ENCODE measurements around the gene SLC44A3.

Gene SLC44A3

DNA sequence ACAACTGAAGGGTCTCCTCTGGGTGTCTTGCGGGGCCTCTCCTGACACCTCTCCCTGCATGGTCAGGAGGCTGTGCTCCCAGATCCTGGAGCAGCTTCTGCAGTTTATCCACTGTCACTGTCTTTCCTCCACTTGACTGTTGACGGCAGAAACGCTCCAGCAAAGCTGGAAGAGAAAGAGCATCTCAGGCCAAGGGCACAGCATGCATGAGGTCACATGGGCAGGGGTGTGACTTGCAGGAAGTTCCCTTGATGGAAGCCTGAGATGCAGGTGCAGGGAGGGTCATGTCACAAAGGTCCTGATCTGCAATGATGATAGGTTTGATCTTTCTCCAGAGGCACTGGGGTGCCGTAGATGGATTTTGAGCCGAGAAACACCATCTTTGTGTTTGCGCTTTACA lies 23.3 kb downstream of the SLC44A3 start:
- no peaks in the 10 kb centered on the region for H3K79me2 ChIP-seq (ENCODE audit: low read length)
- H3K27me3 ChIP-seq (replicated peaks; ENCODE audit: insufficient read depth, low read length), result no peaks in the 10 kb centered on the region
- H3K27ac ChIP-seq (ENCODE audit: low read length), result no peak overlapping the region
- H3K4me1 ChIP-seq (ENCODE audit: low read length), result no peaks in the 10 kb centered on the region
- H3K36me3 ChIP-seq (replicated peaks; ENCODE audit: insufficient read depth, low read length), result no peaks in the 10 kb centered on the region
- H3F3A ChIP-seq (ENCODE audit: insufficient read depth, low read length), result no peaks in the 10 kb centered on the region
- no peak overlapping the region for H3K9ac ChIP-seq (ENCODE audit: low read length)
- DNase-seq, result no peak
- H3K9me2 ChIP-seq (replicated peaks; ENCODE audit: insufficient read depth, low read length), result no peaks in the 10 kb centered on the region
- no peak overlapping the region for H3K4me2 ChIP-seq (ENCODE audit: low read depth, low read length)
- H2AFZ ChIP-seq (ENCODE audit: low read length), result no peak overlapping the region
- H3K9me3 ChIP-seq (replicated peaks; ENCODE audit: insufficient read depth, low read length), result no peaks in the 10 kb centered on the region
- H3K4me3 ChIP-seq (ENCODE audit: low read length), result no peak overlapping the region
- H4K20me1 ChIP-seq (ENCODE audit: insufficient read depth, low read length), result no peaks in the 10 kb centered on the region
- TF ChIP-seq, protein P1, sequence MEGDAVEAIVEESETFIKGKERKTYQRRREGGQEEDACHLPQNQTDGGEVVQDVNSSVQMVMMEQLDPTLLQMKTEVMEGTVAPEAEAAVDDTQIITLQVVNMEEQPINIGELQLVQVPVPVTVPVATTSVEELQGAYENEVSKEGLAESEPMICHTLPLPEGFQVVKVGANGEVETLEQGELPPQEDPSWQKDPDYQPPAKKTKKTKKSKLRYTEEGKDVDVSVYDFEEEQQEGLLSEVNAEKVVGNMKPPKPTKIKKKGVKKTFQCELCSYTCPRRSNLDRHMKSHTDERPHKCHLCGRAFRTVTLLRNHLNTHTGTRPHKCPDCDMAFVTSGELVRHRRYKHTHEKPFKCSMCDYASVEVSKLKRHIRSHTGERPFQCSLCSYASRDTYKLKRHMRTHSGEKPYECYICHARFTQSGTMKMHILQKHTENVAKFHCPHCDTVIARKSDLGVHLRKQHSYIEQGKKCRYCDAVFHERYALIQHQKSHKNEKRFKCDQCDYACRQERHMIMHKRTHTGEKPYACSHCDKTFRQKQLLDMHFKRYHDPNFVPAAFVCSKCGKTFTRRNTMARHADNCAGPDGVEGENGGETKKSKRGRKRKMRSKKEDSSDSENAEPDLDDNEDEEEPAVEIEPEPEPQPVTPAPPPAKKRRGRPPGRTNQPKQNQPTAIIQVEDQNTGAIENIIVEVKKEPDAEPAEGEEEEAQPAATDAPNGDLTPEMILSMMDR (IDR thresholded peaks at IDR 0.05; ENCODE audit: low read length), result no peak
- TF ChIP-seq EZH2 (optimal IDR thresholded peaks at IDR 0.05; ENCODE audit: low read depth, low read length) (no peak), EZH2phosphoT487 (IDR thresholded peaks at IDR 0.05; ENCODE audit: low read length) (no peak)

DNA sequence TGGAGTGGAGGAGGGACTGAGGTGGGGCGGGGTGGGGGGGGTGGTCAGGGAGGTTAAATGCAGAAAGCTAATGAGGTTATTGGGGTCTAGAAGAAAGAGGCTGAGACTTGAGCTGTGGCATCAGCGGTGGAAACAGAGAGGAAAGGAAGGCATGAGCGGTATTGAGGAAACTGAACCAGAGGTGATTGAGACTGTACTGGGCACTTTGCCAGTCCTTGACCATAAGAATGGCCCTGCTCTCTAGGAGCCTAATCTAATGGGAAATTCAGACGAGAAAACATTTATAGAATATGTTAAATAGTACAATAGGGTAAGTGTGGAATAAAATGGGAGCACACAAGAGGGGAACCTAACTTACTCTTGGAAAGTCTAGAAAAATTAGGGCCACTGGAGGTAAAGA lies 23.7 kb downstream of the SLC44A3 start:
- no peak for DNase-seq
- H3K36me3 ChIP-seq (replicated peaks; ENCODE audit: insufficient read depth, low read length), result no peaks in the 10 kb centered on the region
- H3K4me1 ChIP-seq (ENCODE audit: low read length), result no peaks in the 10 kb centered on the region
- TF ChIP-seq, protein P1 (IDR thresholded peaks at IDR 0.05; ENCODE audit: low read length), result no peak
- TF ChIP-seq EZH2phosphoT487 (IDR thresholded peaks at IDR 0.05; ENCODE audit: low read length), result no peak
- no peak for TF ChIP-seq EZH2 (optimal IDR thresholded peaks at IDR 0.05; ENCODE audit: low read depth, low read length)
- no peak overlapping the region for H3K27ac ChIP-seq (ENCODE audit: low read length)
- no peaks in the 10 kb centered on the region for H3K9me3 ChIP-seq (replicated peaks; ENCODE audit: insufficient read depth, low read length)
- no peak overlapping the region for H3K4me2 ChIP-seq (ENCODE audit: low read depth, low read length)
- H3F3A ChIP-seq (ENCODE audit: insufficient read depth, low read length), result no peaks in the 10 kb centered on the region
- H4K20me1 ChIP-seq (ENCODE audit: insufficient read depth, low read length), result no peaks in the 10 kb centered on the region
- no peak overlapping the region for H2AFZ ChIP-seq (ENCODE audit: low read length)
- no peak overlapping the region for H3K4me3 ChIP-seq (ENCODE audit: low read length)
- no peaks in the 10 kb centered on the region for H3K9me2 ChIP-seq (replicated peaks; ENCODE audit: insufficient read depth, low read length)
- no peak overlapping the region for H3K9ac ChIP-seq (ENCODE audit: low read length)
- no peaks in the 10 kb centered on the region for H3K27me3 ChIP-seq (replicated peaks; ENCODE audit: insufficient read depth, low read length)
- no peaks in the 10 kb centered on the region for H3K79me2 ChIP-seq (ENCODE audit: low read length)

DNA sequence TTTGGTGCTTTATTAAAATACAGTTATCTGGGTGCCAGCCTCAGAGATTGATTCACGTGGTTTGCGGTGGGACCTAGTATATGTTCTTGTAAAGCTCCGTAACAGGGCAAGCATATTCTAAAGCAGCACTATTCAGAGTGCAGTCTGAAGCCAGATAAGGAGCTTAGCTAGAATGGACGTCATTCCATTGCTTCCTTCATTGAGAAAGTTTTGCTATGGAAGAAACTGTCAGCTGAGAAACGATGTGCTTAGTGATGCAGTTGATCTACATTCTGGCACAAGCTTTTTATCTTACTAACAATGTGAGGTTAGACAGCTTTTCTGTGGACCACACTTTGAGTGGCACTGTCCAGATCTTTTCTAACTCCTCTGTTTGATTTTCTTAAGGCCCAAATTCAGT lies 26.2 kb downstream of the SLC44A3 start:
- Histone ChIP-seq H3K4me3 (ENCODE audit: low read length) (no peak overlapping the region), H3K9me3 (replicated peaks; ENCODE audit: insufficient read depth, low read length) (no peaks in the 10 kb centered on the region), H4K20me1 (ENCODE audit: insufficient read depth, low read length) (no peaks in the 10 kb centered on the region), H3F3A (ENCODE audit: insufficient read depth, low read length) (no peaks in the 10 kb centered on the region), H3K27ac (ENCODE audit: low read length) (no peak overlapping the region), H3K4me2 (ENCODE audit: low read depth, low read length) (no peak overlapping the region), H3K79me2 (ENCODE audit: low read length) (no peaks in the 10 kb centered on the region), H3K36me3 (replicated peaks; ENCODE audit: insufficient read depth, low read length) (no peaks in the 10 kb centered on the region), H2AFZ (ENCODE audit: low read length) (no peak overlapping the region), H3K9ac (ENCODE audit: low read length) (no peak overlapping the region), H3K27me3 (replicated peaks; ENCODE audit: insufficient read depth, low read length) (no peaks in the 10 kb centered on the region), H3K4me1 (ENCODE audit: low read length) (no peaks in the 10 kb centered on the region), H3K9me2 (replicated peaks; ENCODE audit: insufficient read depth, low read length) (no peaks in the 10 kb centered on the region)
- DNase-seq, result no peak
- TF ChIP-seq EZH2 (optimal IDR thresholded peaks at IDR 0.05; ENCODE audit: low read depth, low read length) (no peak), EZH2phosphoT487 (IDR thresholded peaks at IDR 0.05; ENCODE audit: low read length) (no peak)
- TF ChIP-seq, protein P1 (IDR thresholded peaks at IDR 0.05; ENCODE audit: low read length), result no peak
